ENCODE results near the gene SLC35G6. TPM values are rescaled to one million over a fixed set of nuclear protein-coding genes. Genes with fewer than 3 reads are reported as not detected.

Gene SLC35G6
- total RNA-seq, 1 donor: not detected

GRCh38 chr17:7462474-7463371 is 18.5 kb upstream of the SLC35G6 start:
- Histone ChIP-seq H3K4me1 (ENCODE audit: insufficient read depth, low read length) (peaks cover 10% of the 10 kb centered on the region), H3K79me2 (ENCODE audit: insufficient read depth, low read length) (peaks cover 28% of the 10 kb centered on the region), H3K4me3 (ENCODE audit: insufficient read depth, low read length) (no peak overlapping the region), H3K36me3 (ENCODE audit: insufficient read depth, low read length) (peaks cover 30% of the 10 kb centered on the region), H3K27ac (ENCODE audit: low read depth, low read length) (no peak overlapping the region), H3K27me3 (ENCODE audit: insufficient read depth, low read length) (no peaks in the 10 kb centered on the region), H2AFZ (ENCODE audit: low read length) (no peak overlapping the region), H4K20me1 (ENCODE audit: insufficient read depth, low read length) (peaks cover 23% of the 10 kb centered on the region), H3K9me3 (ENCODE audit: low read depth, low read length) (no peaks in the 10 kb centered on the region), H3K4me2 (ENCODE audit: insufficient read depth, low read length) (no peak overlapping the region)
- DNase-seq (ENCODE audit: insufficient read length, low spot score, missing footprints): peak; percentile 51
- no peak for TF ChIP-seq CTCF (IDR thresholded peaks at IDR 0.05; ENCODE audit: extremely low read depth, low read depth, low read length)

- Histone ChIP-seq H3K4me3 (ENCODE audit: insufficient read depth, low read length) (no peak overlapping the region), H3K27ac (ENCODE audit: low read depth, low read length) (no peak overlapping the region), H3K79me2 (ENCODE audit: insufficient read depth, low read length) (peaks cover 34% of the 10 kb centered on the region), H4K20me1 (ENCODE audit: insufficient read depth, low read length) (peaks cover 28% of the 10 kb centered on the region), H3K4me2 (ENCODE audit: insufficient read depth, low read length) (no peak overlapping the region), H2AFZ (ENCODE audit: low read length) (no peak overlapping the region), H3K36me3 (ENCODE audit: insufficient read depth, low read length) (peaks cover 30% of the 10 kb centered on the region), H3K27me3 (ENCODE audit: insufficient read depth, low read length) (no peaks in the 10 kb centered on the region), H3K9me3 (ENCODE audit: low read depth, low read length) (no peaks in the 10 kb centered on the region), H3K4me1 (ENCODE audit: insufficient read depth, low read length) (peaks cover 10% of the 10 kb centered on the region)
- TF ChIP-seq CTCF (IDR thresholded peaks at IDR 0.05; ENCODE audit: extremely low read depth, low read depth, low read length): no peak
- peak; percentile 58 for DNase-seq (ENCODE audit: insufficient read length, low spot score, missing footprints)
Observed at GRCh38 chr17:7463372-7463846, 17.8 kb upstream of the SLC35G6 start.

- TF ChIP-seq CTCF (IDR thresholded peaks at IDR 0.05; ENCODE audit: extremely low read depth, low read depth, low read length): no peak
Observed at GRCh38 chr17:7464081-7464480, 17.2 kb upstream of the SLC35G6 start.

GRCh38 chr17:7465597-7466275 is 15.5 kb upstream of the SLC35G6 start:
- no peak for TF ChIP-seq CTCF (IDR thresholded peaks at IDR 0.05; ENCODE audit: extremely low read depth, low read depth, low read length)
- peak; percentile 45 for DNase-seq (ENCODE audit: insufficient read length, low spot score, missing footprints)
- Histone ChIP-seq H3K27ac (ENCODE audit: low read depth, low read length) (no peak overlapping the region), H3K4me3 (ENCODE audit: insufficient read depth, low read length) (no peak overlapping the region), H3K9me3 (ENCODE audit: low read depth, low read length) (no peaks in the 10 kb centered on the region), H3K4me1 (ENCODE audit: insufficient read depth, low read length) (peaks cover 10% of the 10 kb centered on the region), H2AFZ (ENCODE audit: low read length) (no peak overlapping the region), H3K79me2 (ENCODE audit: insufficient read depth, low read length) (peaks cover 52% of the 10 kb centered on the region), H3K4me2 (ENCODE audit: insufficient read depth, low read length) (no peak overlapping the region), H3K27me3 (ENCODE audit: insufficient read depth, low read length) (no peaks in the 10 kb centered on the region), H3K36me3 (ENCODE audit: insufficient read depth, low read length) (peaks cover 30% of the 10 kb centered on the region), H4K20me1 (ENCODE audit: insufficient read depth, low read length) (peaks cover 35% of the 10 kb centered on the region)

More at GRCh38 chr17:7464081-7464480, 17.2 kb upstream of the SLC35G6 start:
- Histone ChIP-seq H3K27ac (ENCODE audit: low read depth, low read length) (no peak overlapping the region), H3K4me1 (ENCODE audit: insufficient read depth, low read length) (peaks cover 10% of the 10 kb centered on the region), H3K4me2 (ENCODE audit: insufficient read depth, low read length) (no peak overlapping the region), H3K36me3 (ENCODE audit: insufficient read depth, low read length) (peaks cover 30% of the 10 kb centered on the region), H3K27me3 (ENCODE audit: insufficient read depth, low read length) (no peaks in the 10 kb centered on the region), H3K9me3 (ENCODE audit: low read depth, low read length) (no peaks in the 10 kb centered on the region), H2AFZ (ENCODE audit: low read length) (no peak overlapping the region), H3K79me2 (ENCODE audit: insufficient read depth, low read length) (peaks cover 41% of the 10 kb centered on the region), H3K4me3 (ENCODE audit: insufficient read depth, low read length) (no peak overlapping the region), H4K20me1 (ENCODE audit: insufficient read depth, low read length) (peaks cover 35% of the 10 kb centered on the region)
- DNase-seq (ENCODE audit: insufficient read length, low spot score, missing footprints): no peak

All from osteoblast (primary cell).